Choroid plexus epithelial cell (primary cell): Measurements from ENCODE around the gene CALN1.
"Not testable (repeated sequence)": the region's sequence is repeated elsewhere in the genome, so short reads cannot be mapped to it uniquely, and the experiment has no call there.

ENCODE experiments used
- DNase-seq: peaks from one replicate; pipeline ENCODE4 v3.0.0-alpha.2; 2010; ENCODE audit warnings: low read depth
- H3K4me3 ChIP-seq: 2 replicates; pipeline ENCODE4 v1.5.1; 2011; ENCODE audit warnings: low read depth, mild to moderate bottlenecking, control low read depth, low read length, moderate library complexity
- CTCF ChIP-seq: conservative IDR thresholded peaks from 2 replicates; pipeline ENCODE4 v1.5.1; 2011; ENCODE audit warnings: low read depth, mild to moderate bottlenecking, control low read depth, inconsistent platforms, low read length, moderate library complexity

CALN1 gene

GRCh38 chr7:72213769-72214168, 198.4 kb downstream of the CALN1 start:
- no peak for DNase-seq
- no peak overlapping the region for H3K4me3 ChIP-seq
- TF ChIP-seq CTCF: no peak

- no peak for TF ChIP-seq CTCF
- H3K4me3 ChIP-seq: no peak overlapping the region
- no peak for DNase-seq
Measured at GRCh38 chr7:72213081-72213480, 199.1 kb downstream of the CALN1 start.

- no peak for TF ChIP-seq CTCF
- no peak for DNase-seq
- H3K4me3 ChIP-seq: no peak overlapping the region
Measured at GRCh38 chr7:72211175-72211574, 201.0 kb downstream of the CALN1 start.

GRCh38 chr7:72209006-72209405, 203.1 kb downstream of the CALN1 start:
- not testable (repeated sequence) for H3K4me3 ChIP-seq

GRCh38 chr7:72196176-72196575, 216.0 kb downstream of the CALN1 start:
- H3K4me3 ChIP-seq: no peak overlapping the region
- DNase-seq: no peak
- TF ChIP-seq CTCF: no peak

More at GRCh38 chr7:72209006-72209405, 203.1 kb downstream of the CALN1 start:
- DNase-seq: not testable (repeated sequence)

GRCh38 chr7:72190919-72191318, 221.2 kb downstream of the CALN1 start:
- no peak for TF ChIP-seq CTCF
- no peak overlapping the region for H3K4me3 ChIP-seq
- DNase-seq: no peak

GRCh38 chr7:72190146-72190545, 222.0 kb downstream of the CALN1 start:
- TF ChIP-seq CTCF: no peak
- H3K4me3 ChIP-seq: no peak overlapping the region
- no peak for DNase-seq

- DNase-seq: no peak
- TF ChIP-seq CTCF: no peak
- H3K4me3 ChIP-seq: no peak overlapping the region
Measured at GRCh38 chr7:72187179-72187578, 225.0 kb downstream of the CALN1 start.
